Testis (tissue), 3 donors: ENCODE measurements around the gene IFNL2. TPM values are rescaled to one million over a fixed set of nuclear protein-coding genes. Genes with fewer than 3 reads are reported as not detected.

Experiments
- DNase-seq: peaks from one replicate; pipeline ENCODE4 v3.0.0-alpha.2; 2019
- H3K27ac ChIP-seq, 2 donors: fragments of 200-600 bp; sonication (generic); one replicate each; pipeline ENCODE4 v1.5.1; 2019
- H3K27me3 ChIP-seq: fragments of 200-600 bp; sonication (generic); one replicate; pipeline ENCODE4 v1.5.1; 2019
- H3K36me3 ChIP-seq: fragments of 200-600 bp; sonication (generic); one replicate; pipeline ENCODE4 v1.5.1; 2017; ENCODE audit warnings: low read depth; ENCODE audit errors: missing control alignments
- H3K4me1 ChIP-seq: fragments of 200-600 bp; sonication (generic); one replicate; pipeline ENCODE4 v1.5.1; 2019
- H3K4me3 ChIP-seq, 2 donors: fragments of 200-600 bp; sonication (generic); one replicate each; pipeline ENCODE4 v1.5.1; 2017 to 2019
- H3K9me3 ChIP-seq: fragments of 200-600 bp; sonication (generic); one replicate; pipeline ENCODE4 v1.5.1; 2017
- POLR2A ChIP-seq: fragments of 450-650 bp; IDR thresholded peaks from one replicate; pipeline ENCODE4 v1.6.1; 2017; ENCODE audit warnings: antibody characterized with exemption, mild to moderate bottlenecking, moderate library complexity
- WGBS, 2 donors: methylation state at CpG; one replicate each; pipeline ENCODE4 v1.1.5; 2018; 5-methylcytosine and 5-hydroxymethylcytosine counted together
- intact Hi-C: fragments of 100-400 bp; cut with DNase I; formaldehyde crosslinking; loops from one replicate; pipeline ENCODE4 v1.15.1; 2023; ENCODE audit warnings: low total_unique reads
- polyA plus RNA-seq: library from polyadenylated mRNA; stranded (reverse); fragments of 350-450 nt; fragmentation: Illumina TruSeq; extraction: RNeasy Lipid Tissue Mini Kit (QIAGEN cat#74804); gene quantifications from one replicate; pipeline ENCODE4 v1.2.3, GENCODE V29; 2014; ENCODE audit warnings: low read depth, low replicate concordance; ENCODE audit not compliant: insufficient read depth
- total RNA-seq, 2 donors: library from RNA; depleted of rRNA; stranded (reverse); fragments of >200 nt; gene quantifications; one replicate each; pipeline ENCODE4 v1.2.3, GENCODE V29; 2016
- TF ChIP-seq, protein P1 (sequence below), 3 experiments: fragments of 450-650 bp in 2 of 3; fragments of 200-600 bp in 1 of 3; sonication (generic) in 1 of 3; IDR thresholded peaks; one replicate each; pipeline ENCODE4 v1.5.1; 2016 to 2019; ENCODE audit warnings: antibody characterized with exemption in 3 of 3, mild to moderate bottlenecking in 2 of 3, moderate library complexity in 1 of 3

Gene IFNL2
- total and polyA plus RNA-seq, 3 donors from 2014 or later, result 0.43 TPM; not detected in 2

DNA sequence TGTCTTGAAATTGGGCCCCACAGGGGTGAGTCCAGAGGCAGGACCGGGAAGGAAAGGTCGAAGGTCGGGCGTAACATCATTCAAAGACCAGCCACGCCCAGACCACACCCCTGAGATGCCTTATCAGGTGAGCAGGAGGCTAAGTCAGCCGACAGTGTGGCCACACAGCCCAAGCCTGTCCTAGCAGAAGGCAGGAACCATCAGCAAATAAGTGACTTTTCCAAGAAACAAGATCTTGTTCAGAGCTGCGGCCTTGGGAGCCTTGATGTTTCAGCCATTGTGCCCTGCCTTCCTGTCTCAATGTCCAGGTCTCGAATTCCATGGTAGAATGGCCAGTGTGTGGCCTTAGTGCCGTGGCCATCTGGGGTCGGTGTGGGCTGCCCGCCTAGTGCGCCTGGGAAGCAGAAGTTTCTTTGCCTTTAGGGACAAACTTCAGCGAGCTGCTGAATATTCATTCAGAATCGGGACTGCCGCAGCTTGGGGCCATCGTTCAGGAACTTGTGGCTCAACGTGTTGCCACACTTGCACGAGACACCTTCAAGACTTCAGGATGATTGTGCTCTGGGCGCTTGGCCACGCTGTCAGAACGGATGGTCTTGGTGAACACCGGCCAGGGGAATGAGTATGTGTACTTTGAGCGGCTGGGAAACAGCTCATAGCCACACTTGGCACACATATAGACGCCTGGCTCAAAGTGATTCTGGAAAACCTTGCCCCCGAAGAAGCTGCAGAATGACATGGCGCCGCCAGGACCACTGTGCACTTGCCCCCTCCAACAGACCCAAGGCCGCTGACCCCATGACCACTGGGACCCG lies 13.5 kb upstream of the IFNL2 start:
- 77 to 82% methylated on average over 19 to 29 of the region's 29 CpGs for WGBS, 2 donors
- H3K27ac ChIP-seq, result no peak overlapping the region
- intact Hi-C loops, result no loop called here
- H3K4me3 ChIP-seq, result no peak overlapping the region
- no peak for TF ChIP-seq POLR2A
- TF ChIP-seq, protein P1, sequence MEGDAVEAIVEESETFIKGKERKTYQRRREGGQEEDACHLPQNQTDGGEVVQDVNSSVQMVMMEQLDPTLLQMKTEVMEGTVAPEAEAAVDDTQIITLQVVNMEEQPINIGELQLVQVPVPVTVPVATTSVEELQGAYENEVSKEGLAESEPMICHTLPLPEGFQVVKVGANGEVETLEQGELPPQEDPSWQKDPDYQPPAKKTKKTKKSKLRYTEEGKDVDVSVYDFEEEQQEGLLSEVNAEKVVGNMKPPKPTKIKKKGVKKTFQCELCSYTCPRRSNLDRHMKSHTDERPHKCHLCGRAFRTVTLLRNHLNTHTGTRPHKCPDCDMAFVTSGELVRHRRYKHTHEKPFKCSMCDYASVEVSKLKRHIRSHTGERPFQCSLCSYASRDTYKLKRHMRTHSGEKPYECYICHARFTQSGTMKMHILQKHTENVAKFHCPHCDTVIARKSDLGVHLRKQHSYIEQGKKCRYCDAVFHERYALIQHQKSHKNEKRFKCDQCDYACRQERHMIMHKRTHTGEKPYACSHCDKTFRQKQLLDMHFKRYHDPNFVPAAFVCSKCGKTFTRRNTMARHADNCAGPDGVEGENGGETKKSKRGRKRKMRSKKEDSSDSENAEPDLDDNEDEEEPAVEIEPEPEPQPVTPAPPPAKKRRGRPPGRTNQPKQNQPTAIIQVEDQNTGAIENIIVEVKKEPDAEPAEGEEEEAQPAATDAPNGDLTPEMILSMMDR (IDR thresholded peaks at IDR 0.05), result no peak
- H3K27me3 ChIP-seq, result no peaks in the 10 kb centered on the region
- no peaks in the 10 kb centered on the region for H3K9me3 ChIP-seq
- no peak for DNase-seq
- H3K4me1 ChIP-seq, result no peaks in the 10 kb centered on the region
- H3K36me3 ChIP-seq, result no peaks in the 10 kb centered on the region

- intact Hi-C loops, result no loop called here
- Histone ChIP-seq H3K27ac (no peak overlapping the region), H3K9me3 (no peaks in the 10 kb centered on the region), H3K36me3 (no peaks in the 10 kb centered on the region), H3K27me3 (no peaks in the 10 kb centered on the region), H3K4me1 (no peaks in the 10 kb centered on the region), H3K4me3 (no peak overlapping the region)
- DNase-seq, result no peak
- 96 to 97% methylated on average over 4 of the region's 4 CpGs for WGBS, 2 donors
- TF ChIP-seq POLR2A, result no peak
- TF ChIP-seq, protein P1 (IDR thresholded peaks at IDR 0.05), result no peak
These were observed 11.0 kb upstream of the IFNL2 start for GRCh38 chr19:39257227-39257626.

- 87 to 91% methylated on average over 3 of the region's 3 CpGs for WGBS, 2 donors
These were observed 6.5 kb upstream of the IFNL2 start for GRCh38 chr19:39261704-39262103.

DNA sequence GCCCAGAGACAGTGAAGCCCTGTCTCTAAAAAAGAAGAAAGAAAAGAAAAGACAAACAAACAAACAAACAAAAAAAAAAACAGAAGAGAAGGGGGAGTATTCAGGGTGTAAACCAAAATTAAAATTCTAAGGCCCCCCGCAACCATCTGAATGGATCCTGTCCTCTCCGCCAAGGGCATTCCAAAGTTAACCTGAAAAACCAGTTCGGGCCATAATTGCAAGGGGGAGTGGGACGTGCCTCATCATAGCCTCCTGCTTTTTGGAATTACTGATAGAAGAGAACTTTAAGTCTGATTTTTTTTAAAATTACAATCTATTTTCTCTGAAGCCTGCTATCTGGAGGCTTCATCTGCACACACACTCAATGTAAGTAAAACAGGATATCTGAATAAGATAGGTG lies 5.7 kb upstream of the IFNL2 start:
- Histone ChIP-seq H3K27ac (no peak overlapping the region), H3K4me1 (peaks cover 2% of the 10 kb centered on the region), H3K27me3 (no peaks in the 10 kb centered on the region), H3K4me3 (no peak overlapping the region), H3K36me3 (no peaks in the 10 kb centered on the region), H3K9me3 (no peaks in the 10 kb centered on the region)
- WGBS, 2 donors, result 85 to 92% methylated on average over 4 of the region's 4 CpGs
- no peak for DNase-seq
- TF ChIP-seq, protein P1 (IDR thresholded peaks at IDR 0.05), result no peak
- no peak for TF ChIP-seq POLR2A
- intact Hi-C loops, result no loop called here

More at GRCh38 chr19:39261704-39262103, 6.5 kb upstream of the IFNL2 start:
- no peaks in the 10 kb centered on the region for H3K9me3 ChIP-seq
- no peak overlapping the region for H3K4me3 ChIP-seq
- intact Hi-C loops, result no loop called here
- H3K27me3 ChIP-seq, result no peaks in the 10 kb centered on the region
- no peak for DNase-seq
- H3K36me3 ChIP-seq, result no peaks in the 10 kb centered on the region
- no peak overlapping the region for H3K27ac ChIP-seq
- peaks cover 2% of the 10 kb centered on the region for H3K4me1 ChIP-seq
- TF ChIP-seq POLR2A, result no peak
- TF ChIP-seq, protein P1 (IDR thresholded peaks at IDR 0.05), result no peak

- Histone ChIP-seq H3K9me3 (no peaks in the 10 kb centered on the region), H3K27me3 (no peaks in the 10 kb centered on the region), H3K27ac (no peak overlapping the region), H3K4me1 (peaks cover 2% of the 10 kb centered on the region), H3K4me3 (peak overlapping the region in 1 of 2 donors; percentile 39), H3K36me3 (no peaks in the 10 kb centered on the region)
- intact Hi-C loops, result no loop called here
- TF ChIP-seq, protein P1 (IDR thresholded peaks at IDR 0.05), result no peak
- TF ChIP-seq POLR2A, result no peak
- no peak for DNase-seq
- WGBS, 2 donors, result 7 to 12% methylated on average over 11 to 17 of the region's 17 CpGs
These were observed 4.3 kb upstream of the IFNL2 start for GRCh38 chr19:39263912-39264305.
